ENCODE data around the gene UBXN10.

The UBXN10 gene

DNA sequence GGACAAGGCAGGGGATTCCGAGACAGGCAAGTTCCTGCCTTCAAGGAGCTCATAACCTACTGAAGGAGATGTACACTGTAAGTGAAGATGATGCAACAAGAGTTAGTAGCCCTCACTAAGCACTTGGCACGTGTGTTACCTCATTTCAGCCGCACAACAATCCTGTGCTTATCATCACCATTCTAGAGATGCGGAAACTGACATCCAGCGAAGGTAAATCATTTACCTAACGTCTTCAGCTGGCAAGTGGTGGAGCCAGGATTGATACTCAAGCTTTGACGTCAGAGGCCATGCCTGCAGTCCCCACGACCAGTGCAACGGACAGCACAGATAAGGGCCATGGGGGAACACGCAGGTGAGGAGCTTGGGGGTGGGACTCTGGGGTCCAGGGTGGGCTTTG is 2.9 kb upstream of the UBXN10 start:
- DNase-seq (ENCODE audit: low spot score): no peak

DNA sequence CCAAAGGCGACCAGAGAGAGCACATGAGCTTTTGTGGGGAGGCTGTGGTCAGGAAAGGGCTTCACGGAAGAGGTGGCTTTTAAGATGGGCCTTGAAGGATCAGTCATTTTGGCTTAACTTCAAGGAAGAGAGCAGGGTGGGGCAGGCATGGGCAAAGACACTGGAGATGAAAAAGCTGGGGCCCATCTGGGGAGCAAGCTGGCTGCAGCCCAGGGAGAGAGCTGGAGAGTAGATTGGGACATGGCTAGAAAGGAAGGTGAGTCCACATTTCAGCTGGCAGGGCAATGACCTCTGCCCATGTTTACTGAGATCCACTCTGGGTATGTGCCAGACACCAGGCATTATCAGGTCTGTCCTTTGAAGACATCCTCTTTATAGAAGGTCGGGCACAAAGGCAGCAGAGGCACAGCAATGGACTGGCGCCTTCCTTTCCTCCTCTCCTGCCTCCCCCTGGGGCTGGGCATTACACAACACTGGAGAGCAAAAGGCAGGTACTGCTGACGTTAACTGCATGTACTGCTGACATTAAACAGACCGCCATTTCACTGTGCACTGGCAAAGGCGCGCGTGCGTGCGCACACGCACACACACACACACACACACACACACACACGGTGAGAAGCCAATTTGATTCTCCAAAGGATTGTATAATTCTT is 2.2 kb upstream of the UBXN10 start:
- DNase-seq (ENCODE audit: low spot score): no peak

DNA sequence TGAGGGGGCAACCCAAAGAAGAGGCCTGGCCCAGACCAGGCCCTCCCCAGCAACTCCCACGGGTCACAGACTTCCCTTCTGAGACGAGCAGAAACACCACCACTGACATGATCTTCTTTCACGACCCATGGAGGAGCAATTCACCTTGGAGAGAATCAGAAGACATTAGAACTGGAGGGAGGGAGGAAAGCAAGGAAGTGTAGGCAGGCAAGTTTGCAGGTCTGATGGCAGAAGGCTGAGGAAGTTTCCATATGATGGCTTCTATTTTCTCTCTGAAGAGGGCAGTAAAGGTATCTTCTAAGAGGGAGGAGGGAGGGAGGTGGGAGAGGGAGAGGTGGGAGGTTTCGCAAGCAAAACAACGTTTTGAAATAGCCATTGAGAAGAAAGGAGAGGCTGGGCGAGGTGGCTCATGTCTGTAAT is 1.4 kb upstream of the UBXN10 start:
- no peak for DNase-seq (ENCODE audit: low spot score)

DNA sequence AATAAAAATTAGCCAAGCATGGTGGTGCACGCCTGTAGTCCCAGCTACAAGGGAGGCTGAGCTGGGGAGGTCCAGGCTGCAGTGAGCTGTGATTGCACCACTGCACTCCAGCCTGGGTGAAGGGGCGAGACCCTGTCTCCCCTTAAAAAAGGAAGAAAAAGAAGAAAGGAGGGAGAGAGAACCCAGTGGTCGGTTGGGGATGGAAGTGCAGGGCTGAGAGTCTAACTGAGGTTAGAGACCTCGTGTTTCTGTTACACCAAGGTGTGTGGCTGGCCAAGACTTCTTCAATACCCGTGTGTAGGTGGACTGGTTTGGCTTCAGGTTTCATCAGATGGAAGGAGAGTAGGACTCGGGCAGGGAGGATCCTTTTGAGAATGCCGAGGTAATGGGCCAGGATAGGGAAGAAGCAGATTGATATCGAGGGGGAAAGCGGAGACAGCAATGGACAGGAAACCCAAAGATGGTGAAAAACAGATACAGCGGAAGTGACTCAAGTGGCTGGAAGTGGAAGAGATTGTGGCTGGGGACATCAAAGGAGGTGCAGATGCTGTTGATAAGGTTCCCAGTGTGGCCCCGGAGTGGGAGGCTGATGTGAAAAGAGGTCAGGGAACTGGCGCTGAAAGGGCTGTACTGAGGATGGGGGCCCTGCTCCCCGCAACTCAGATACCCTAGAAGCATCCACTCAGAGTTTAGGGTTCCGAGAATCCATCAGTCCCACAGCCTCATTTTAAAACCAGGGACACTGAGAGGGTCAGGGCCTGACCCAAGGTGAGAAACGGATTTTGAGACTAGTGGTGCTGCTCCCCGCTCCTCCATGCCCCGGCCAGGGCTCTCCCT is 681 bp upstream of the UBXN10 start:
- peak; percentile 21 for DNase-seq (ENCODE audit: low spot score)

DNA sequence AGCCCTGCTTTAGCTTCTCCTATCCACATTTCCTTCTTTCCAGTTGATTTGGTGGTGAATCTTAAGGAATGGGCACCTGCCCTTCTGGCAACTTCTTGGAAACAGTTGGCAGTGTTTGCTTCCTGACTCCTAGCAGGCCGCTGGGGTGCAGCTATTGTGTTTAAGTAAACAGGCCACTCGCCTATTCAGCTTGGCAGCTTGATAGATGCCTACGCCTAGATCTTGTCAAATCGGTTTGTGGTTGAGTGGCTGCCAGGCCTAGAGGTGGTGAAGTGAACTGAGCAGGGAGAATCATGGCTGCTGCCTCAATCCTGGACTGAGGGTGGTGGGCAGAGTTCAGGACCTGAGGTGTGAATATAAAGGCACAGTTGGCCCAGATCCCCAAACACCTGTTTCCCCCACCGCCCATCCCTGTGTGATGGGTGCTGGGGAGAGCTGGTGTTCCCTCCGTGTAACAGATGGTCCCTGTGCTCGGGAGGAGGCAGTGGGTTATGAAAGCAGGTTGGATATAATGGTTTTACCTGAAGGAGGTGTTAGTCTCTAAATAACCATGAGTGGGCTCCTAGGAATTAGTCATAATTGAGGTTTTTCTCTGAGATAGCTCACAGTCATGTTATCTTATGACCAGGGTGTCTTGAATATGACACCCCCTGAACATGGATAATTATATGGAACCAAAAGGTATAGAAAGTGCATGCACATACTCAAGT is 1.4 kb downstream of the UBXN10 start:
- DNase-seq (ENCODE audit: low spot score): no peak

DNA sequence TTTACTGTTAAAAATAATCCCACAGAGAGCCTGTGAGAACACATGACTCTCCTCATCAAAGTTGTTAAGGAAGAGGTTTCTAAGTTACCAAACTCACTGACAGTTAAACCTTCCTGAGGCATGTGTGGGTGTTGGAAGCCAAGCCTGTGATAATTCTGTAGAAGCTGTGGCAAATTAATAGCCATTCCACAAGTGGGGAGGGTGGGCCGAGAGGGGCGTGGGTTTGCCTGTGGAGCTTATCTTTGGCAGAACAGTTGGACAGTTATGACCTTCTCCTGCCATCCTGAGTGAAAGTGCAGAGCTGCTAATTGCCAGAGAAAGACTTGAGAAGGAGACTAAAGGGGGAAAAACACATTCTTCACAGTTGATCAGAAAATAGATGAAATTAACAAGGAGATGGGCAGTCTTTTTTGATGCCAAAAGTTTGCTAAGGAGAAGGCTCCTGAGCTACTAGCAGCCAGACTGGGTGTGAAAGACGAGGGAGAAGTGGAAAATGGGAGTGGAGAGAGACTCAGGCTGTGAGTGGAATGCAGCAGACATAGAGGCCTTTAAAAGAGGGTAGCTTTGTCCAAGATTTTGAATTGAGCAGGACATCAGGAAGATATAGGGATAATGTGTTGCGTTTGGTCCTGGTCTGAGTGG is 2.0 kb downstream of the UBXN10 start:
- DNase-seq (ENCODE audit: low spot score): no peak

DNA sequence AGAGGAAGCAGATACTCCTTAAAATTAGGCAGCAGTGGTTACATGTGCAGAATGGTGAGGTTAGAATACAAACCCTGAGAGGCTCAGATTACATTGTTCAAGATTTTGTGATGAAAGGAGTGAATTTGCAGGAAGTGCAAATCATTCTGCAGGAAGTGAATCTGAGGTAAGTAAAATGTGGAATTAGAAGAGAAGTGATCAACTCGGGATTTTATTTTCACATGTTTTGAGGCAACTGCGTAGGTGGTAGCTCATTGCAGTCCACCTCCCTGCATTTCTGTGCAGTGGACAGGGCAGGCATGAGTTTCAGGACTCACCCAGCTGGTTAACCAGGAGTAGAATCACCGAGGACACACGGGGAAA is 2.5 kb downstream of the UBXN10 start:
- DNase-seq (ENCODE audit: low spot score): no peak

DNA sequence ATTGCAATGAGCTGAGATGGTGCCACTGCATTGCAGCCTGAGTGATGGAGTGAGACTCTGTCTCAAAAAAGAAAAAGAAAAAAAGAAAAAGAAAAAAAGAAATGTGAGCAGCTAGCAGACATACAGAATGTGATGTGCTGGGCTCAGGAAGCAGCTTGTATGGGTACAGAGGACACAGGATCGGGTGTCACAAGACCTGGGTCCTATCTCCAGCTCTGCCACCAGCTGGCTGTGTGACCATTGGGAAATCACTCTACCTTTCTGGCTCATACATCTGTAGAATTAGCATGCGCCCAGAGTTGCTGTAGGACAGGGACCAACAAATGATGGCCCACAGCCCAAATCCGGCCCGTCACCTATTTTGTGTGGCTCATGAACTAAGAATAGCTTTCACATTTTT is 3.8 kb downstream of the UBXN10 start:
- no peak for DNase-seq (ENCODE audit: low spot score)

DNA sequence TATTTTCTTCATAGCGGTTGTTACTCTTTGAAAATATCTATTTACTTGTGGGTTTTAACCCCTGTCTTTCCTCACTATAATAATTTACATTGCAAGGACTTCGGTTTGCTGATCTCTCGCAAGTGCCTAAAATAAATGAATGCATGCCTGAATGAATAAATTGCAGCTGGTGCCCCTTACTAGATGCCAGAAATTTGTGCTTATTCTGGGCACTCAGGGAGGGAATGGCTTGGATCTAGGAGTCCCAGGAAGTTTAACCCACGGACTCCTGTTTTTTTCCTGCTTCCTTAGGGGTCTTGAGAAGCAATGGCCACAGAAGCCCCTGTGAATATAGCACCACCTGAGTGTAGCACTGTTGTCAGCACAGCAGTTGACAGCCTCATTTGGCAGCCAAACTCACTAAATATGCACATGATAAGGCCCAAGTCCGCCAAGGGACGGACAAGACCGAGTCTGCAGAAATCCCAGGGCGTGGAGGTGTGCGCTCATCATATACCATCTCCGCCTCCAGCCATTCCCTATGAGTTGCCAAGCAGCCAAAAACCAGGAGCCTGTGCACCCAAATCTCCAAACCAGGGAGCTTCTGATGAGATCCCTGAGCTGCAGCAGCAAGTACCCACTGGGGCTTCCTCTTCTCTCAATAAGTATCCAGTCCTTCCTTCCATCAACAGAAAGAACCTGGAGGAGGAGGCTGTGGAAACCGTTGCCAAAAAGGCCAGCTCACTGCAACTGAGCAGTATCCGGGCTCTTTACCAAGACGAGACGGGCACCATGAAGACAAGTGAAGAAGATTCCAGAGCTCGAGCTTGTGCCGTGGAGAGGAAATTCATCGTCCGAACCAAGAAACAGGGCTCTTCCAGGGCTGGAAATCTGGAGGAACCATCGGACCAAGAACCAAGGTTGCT is 4.6 kb downstream of the UBXN10 start:
- DNase-seq (ENCODE audit: low spot score): no peak

DNA sequence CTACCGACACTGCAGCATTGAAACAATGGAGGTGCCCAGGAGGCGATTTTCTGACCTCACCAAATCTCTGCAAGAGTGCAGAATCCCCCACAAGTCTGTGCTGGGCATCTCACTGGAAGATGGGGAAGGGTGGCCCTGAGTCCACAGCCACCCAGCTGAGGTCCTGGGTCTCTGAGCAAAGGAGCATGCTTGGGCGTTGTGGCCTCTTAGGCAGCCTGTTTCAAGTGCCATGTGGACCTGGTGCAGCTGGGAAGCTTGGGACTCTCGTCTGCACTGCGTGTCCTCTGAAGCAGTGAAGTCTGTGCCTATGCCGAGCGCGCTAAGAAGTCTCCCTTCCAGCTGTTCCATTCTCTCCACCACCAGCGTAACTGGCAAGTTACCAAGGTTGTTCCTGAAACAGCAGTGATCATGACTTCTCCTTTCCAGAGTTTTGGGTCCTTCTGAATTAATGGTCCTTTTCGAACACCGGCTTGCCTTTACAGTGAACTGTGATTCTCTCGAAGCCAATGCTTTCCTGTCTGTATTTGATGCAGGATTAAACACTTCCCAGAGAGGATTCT is 5.5 kb downstream of the UBXN10 start:
- DNase-seq (ENCODE audit: low spot score): no peak

DNA sequence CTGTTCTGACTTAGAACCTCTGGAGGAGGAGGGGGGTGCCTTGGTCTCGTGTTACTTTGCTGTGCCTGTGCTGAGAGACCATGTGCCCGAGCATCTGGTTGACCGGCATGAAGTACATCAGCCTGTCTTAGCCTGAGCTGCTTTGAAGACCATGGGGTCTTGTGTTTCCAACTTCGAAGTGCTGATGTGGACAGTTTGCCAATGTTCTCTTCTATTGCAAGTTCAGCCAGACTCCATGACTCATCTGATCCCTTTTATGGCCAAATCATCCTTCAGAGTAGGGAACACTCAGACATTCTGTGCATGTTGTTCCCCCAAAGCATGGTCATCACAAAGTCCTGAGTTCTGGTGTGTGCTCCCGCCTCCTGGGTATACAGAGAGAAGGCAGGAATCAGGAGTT is 6.5 kb downstream of the UBXN10 start:
- DNase-seq (ENCODE audit: low spot score): no peak

DNA sequence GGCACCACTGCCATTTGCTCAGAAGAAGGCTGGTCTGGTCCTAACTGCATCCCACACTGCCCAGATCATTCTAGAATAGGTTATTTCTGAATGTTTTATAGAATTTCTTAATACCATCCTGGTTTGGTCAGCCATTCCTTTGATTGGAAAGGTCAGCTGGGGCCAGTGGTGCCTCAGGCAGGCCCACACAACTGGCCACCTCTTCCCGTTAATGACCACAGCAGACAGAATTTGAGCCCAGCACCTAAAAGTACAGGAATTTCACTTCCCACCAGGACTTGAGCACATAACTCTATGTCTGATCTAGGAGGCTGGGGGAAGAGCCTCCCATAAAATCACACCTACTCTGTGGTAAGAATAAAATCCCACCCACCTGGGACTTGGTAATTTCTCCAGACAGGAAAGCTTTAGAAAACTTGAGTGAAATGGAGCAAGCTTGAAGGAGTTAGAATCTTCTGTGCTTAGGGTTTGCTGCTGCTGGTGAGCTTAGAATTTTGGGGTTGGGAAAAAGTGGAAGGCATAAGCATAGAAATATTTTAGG is 7.0 kb downstream of the UBXN10 start:
- no peak for DNase-seq (ENCODE audit: low spot score)

DNA sequence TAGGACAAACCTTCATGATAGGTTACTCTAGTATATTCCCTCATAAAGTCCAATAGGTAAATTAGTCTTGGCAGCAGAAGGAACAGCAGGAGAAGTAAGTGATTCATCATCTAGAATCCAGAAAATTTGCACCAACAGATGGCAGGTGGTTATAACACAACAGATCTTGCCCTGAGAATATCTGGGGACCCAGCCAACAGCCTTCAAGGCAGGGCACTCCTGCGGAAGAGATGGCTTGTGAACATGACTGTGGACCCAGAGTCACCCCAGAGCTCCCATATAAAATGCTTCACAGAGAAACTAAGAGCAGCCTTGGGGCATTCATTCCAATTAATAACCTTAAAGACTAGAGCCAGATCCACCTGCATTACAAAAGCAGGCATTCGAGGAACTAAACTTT is 8.3 kb downstream of the UBXN10 start:
- DNase-seq (ENCODE audit: low spot score): no peak

DNA sequence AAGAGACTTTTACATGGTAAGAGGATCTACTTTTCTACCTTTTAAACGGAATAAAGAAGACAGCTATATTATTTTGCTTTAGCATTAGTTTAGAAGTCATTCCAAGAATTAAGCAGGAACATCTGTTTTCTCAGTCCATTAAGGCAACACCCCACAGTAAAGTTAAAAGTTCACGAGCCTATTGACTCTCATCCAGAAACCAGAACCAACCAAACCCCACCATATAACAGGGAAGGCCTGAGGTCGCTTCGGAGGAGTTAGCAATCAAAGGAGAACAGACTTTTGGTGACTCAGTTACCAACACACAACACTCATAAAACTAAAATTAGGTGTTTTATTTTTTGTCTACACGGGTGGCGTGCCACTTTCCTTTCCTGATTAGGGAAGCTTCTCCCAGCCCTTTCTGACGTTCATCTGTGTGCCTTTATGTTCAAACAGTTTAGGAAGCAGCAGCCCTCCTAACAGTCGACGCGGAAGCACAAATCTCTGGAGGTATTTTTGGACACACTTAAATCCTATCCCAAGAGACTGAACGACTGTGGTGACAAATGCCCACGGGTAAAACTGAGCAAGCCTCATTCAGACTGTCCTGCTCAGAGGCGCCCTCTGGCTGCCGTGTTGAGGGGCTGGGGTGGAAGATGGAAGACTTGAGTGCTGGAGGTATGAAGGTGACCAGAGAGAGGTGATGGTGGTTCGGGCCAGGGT is 9.0 kb downstream of the UBXN10 start:
- peak; percentile 64 for DNase-seq (ENCODE audit: low spot score)

DNA sequence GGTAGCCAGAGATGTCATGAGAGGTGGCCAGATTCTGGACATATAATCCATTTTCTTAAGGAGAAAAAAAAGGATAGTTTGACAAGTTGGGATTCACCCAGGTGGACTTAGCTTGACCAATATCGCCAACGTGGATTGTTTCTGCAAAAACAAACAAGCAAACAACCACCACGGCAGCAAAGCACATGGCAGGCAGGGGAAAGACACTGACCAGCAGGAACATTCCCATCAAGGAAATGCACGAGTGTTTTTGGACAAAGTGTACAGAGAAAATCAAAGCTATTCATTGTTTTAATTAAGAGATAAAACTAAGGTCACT is 9.5 kb downstream of the UBXN10 start:
- no peak for DNase-seq (ENCODE audit: low spot score)

DNA sequence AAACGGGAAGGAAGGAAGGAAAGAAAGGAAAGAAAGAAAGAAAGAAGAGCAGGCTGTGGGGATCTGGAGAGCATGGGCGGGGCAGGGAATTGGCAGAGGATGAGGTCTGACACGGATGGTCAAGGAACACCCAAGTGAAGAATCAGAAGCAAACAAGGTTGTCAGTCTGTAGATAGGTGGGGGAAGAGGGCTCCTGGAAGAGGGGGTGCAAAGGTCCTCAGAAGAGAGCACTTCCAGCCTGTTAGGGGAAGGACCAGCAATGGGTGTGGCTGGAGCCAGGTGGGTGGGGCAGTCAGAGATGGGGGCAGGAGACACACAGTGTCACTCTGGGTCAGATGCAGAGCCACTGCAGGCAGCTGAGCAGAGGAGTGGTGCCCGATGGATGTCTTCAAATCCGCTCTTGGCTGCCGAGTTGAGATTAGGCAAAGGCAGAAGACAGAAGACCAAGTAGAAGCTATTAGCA is 11.5 kb downstream of the UBXN10 start:
- DNase-seq (ENCODE audit: low spot score): no peak

DNA sequence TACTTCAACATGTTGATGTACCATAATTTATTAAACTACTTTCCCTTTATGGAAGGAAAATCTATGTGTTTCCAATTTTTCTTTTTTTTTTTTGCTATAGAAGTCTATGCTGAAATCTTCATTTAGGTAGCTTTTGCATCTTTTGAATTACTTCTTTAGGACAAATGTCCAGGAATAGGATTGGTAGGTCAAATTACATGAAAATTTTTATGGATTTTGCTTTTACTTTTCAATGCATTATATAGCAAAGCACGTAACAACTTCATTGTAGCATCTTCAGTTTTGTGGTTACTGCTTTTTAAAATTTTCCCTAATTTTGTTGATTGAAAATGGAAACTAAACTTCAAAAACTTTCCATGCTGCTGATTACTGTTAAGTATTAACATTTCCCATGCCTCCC is 12.4 kb downstream of the UBXN10 start:
- no peak for DNase-seq (ENCODE audit: low spot score)

DNA sequence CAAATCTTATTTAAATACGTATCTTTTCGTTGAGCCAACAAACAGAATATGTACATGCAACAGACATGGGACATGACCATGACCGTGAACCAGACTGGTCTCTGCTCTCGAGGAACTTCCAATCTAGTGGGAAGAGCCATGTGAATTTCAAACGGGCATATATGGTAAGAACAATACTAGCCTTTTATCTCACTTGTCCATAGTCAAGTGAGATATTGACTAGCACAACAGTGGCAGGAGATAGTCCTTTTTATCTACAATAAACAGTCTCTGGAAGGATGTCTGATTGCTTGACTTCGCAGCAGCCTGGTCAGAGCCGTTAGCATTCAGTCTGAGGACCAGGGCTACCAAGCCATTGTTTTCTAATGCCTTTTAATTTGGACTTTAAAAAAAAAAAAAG is 13.0 kb downstream of the UBXN10 start:
- no peak for DNase-seq (ENCODE audit: low spot score)

DNA sequence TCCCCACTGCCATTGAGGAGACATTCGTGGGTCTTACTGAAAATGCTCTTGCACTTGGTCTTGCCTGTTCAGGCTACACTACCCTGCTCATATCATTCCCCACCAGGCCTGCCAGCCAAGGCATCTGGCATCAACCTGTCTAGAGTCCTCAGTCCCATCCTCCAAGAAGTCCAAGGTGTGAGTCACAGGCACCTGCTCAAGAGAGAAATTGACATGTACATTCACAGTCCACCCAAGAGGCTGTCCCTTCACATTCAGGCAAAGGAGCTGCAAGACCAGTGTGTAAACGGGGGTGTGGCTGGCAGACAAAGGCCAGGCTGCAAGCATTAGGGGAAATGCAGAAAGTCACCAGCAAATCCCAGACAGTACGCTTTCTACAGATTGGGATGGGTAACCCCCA is 13.5 kb downstream of the UBXN10 start:
- DNase-seq (ENCODE audit: low spot score): no peak

DNA sequence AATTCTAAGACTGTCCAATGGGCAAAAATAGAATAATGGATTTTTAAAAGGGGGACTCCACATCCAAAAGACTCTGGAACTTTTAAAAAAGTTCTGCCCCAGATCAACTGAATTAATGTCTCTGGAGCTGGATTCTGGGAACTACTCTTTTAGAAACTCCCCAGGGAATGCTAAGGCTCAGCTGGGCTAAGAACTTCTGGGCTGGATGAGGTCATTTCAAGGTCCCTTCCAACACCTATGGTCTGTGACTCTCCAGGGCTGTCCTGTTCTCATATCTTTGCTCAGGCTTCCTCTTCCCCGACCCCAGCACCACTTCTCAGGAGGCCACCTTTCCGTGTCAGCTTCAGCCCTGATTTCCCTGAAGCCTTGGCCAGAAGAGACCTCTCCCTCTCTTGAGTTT is 13.9 kb downstream of the UBXN10 start:
- DNase-seq (ENCODE audit: low spot score): no peak

DNA sequence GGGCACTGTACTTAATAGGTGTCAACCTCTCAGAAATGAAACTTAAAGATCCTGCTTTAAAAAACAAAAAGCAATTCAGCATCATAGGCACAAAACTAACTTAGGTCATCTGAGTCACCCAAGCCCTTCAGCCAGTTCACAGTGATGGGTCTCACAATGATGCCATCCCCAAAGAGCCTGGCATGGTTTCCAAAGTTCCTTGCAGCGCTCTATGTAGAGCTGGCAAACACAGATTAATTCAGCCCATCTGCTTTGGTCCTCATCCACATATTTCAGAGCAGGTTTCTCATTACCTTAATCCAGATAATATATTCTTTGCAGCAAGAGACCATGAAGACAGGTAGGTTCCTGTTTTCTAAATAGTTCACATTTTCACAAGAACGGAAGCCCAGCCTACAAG is 15.1 kb downstream of the UBXN10 start:
- no peak for DNase-seq (ENCODE audit: low spot score)

Data from kidney capillary endothelial cell (primary cell).